GM10266 (cell line): ENCODE measurements around the gene MCM3.

Experiments used
- DNase-seq: peaks from one replicate; pipeline ENCODE4 v3.0.0; 2012; ENCODE audit errors: extremely low spot score
- CTCF ChIP-seq: IDR thresholded peaks from 2 replicates; pipeline ENCODE4 v1.5.1; 2012; ENCODE audit warnings: mild to moderate bottlenecking, low read depth; ENCODE audit not compliant: control insufficient read depth, insufficient read depth; ENCODE audit errors: missing control alignments

MCM3 gene

DNA sequence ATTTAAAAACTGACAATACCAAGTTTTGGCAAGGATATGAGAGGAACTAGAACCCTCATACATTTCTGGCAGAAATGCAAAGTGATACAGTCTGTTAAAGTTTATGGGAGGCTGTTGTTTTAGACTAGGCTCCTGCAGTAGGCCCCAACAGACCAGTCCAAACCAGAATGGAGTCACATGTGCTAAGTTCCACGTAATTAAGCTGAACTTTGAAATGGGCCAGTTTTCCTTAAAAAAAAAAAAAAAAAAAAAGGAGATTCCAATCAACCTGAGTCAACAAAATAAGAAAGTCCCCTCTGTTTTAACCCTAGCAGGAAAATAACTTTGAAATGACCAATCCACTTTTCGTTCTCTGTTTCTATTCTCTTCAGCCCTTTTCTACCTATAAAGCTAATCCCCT lies 66.8 kb downstream of the MCM3 start:
- TF ChIP-seq CTCF = no peak
- no peak for DNase-seq

GRCh38 chr6:52216932-52217575 lies 67.5 kb downstream of the MCM3 start:
- TF ChIP-seq CTCF = no peak
- no peak for DNase-seq

- no peak for DNase-seq
Measured at GRCh38 chr6:52215787-52216186, 68.8 kb downstream of the MCM3 start.

More at GRCh38 chr6:52215787-52216186, 68.8 kb downstream of the MCM3 start:
- TF ChIP-seq CTCF = no peak
